Measurements from ENCODE around the gene CLDN6.

CLDN6 gene

GRCh38 chr16:2981899-2982250 lies 36.1 kb downstream of the CLDN6 start:
- Histone ChIP-seq H3K4me3 (replicated peaks; ENCODE audit: low read depth, low read length) (no peak overlapping the region), H3K27me3 (replicated peaks; ENCODE audit: control insufficient read depth, insufficient read depth, low read length) (peaks cover 1% of the 10 kb centered on the region), H3K36me3 (ENCODE audit: control insufficient read depth, insufficient read depth, low read length) (no peaks in the 10 kb centered on the region; the same call in 1 of the 2 replicates)
- TF ChIP-seq, protein P1, sequence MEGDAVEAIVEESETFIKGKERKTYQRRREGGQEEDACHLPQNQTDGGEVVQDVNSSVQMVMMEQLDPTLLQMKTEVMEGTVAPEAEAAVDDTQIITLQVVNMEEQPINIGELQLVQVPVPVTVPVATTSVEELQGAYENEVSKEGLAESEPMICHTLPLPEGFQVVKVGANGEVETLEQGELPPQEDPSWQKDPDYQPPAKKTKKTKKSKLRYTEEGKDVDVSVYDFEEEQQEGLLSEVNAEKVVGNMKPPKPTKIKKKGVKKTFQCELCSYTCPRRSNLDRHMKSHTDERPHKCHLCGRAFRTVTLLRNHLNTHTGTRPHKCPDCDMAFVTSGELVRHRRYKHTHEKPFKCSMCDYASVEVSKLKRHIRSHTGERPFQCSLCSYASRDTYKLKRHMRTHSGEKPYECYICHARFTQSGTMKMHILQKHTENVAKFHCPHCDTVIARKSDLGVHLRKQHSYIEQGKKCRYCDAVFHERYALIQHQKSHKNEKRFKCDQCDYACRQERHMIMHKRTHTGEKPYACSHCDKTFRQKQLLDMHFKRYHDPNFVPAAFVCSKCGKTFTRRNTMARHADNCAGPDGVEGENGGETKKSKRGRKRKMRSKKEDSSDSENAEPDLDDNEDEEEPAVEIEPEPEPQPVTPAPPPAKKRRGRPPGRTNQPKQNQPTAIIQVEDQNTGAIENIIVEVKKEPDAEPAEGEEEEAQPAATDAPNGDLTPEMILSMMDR (IDR thresholded peaks at IDR 0.05; ENCODE audit: insufficient read depth, low read length, poor library complexity, severe bottlenecking) = no peak
- DNase-seq (ENCODE audit: extremely low read depth, insufficient read length) = no peak

GRCh38 chr16:2981177-2981898 lies 36.6 kb downstream of the CLDN6 start:
- DNase-seq (ENCODE audit: extremely low read depth, insufficient read length) = no peak
- TF ChIP-seq, protein P1 (IDR thresholded peaks at IDR 0.05; ENCODE audit: insufficient read depth, low read length, poor library complexity, severe bottlenecking) = no peak
- Histone ChIP-seq H3K36me3 (ENCODE audit: control insufficient read depth, insufficient read depth, low read length) (peaks cover 2% of the 10 kb centered on the region; the same call in 1 of the 2 replicates), H3K4me3 (replicated peaks; ENCODE audit: low read depth, low read length) (peak overlapping the region; percentile 83), H3K27me3 (replicated peaks; ENCODE audit: control insufficient read depth, insufficient read depth, low read length) (peaks cover 1% of the 10 kb centered on the region)

- TF ChIP-seq, protein P1 (IDR thresholded peaks at IDR 0.05; ENCODE audit: insufficient read depth, low read length, poor library complexity, severe bottlenecking) = no peak
- DNase-seq (ENCODE audit: extremely low read depth, insufficient read length) = peak; percentile 94
- Histone ChIP-seq H3K36me3 (ENCODE audit: control insufficient read depth, insufficient read depth, low read length) (peaks cover 6% of the 10 kb centered on the region), H3K4me3 (replicated peaks; ENCODE audit: low read depth, low read length) (peak within 1 kb of the TSS; percentile 83), H3K27me3 (replicated peaks; ENCODE audit: control insufficient read depth, insufficient read depth, low read length) (peaks cover 1% of the 10 kb centered on the region)
Measured at GRCh38 chr16:2980227-2981176, 37.5 kb downstream of the CLDN6 start, which contains the start of gene PKMYT1. PKMYT1 (minus strand) TSS chr16:2980446; CDS start chr16:2979657, 789 bp downstream.

- H3K4me3 ChIP-seq (replicated peaks; ENCODE audit: low read depth, low read length) = peak overlapping the region; percentile 83
- TF ChIP-seq, protein P1 (IDR thresholded peaks at IDR 0.05; ENCODE audit: insufficient read depth, low read length, poor library complexity, severe bottlenecking) = no peak
- no peak for DNase-seq (ENCODE audit: extremely low read depth, insufficient read length)
- peaks cover 8% of the 10 kb centered on the region for H3K36me3 ChIP-seq (ENCODE audit: control insufficient read depth, insufficient read depth, low read length)
- H3K27me3 ChIP-seq (replicated peaks; ENCODE audit: control insufficient read depth, insufficient read depth, low read length) = no peaks in the 10 kb centered on the region; the same call in 1 of the 2 replicates
Measured at GRCh38 chr16:2979669-2980226, 38.2 kb downstream of the CLDN6 start.

DNA sequence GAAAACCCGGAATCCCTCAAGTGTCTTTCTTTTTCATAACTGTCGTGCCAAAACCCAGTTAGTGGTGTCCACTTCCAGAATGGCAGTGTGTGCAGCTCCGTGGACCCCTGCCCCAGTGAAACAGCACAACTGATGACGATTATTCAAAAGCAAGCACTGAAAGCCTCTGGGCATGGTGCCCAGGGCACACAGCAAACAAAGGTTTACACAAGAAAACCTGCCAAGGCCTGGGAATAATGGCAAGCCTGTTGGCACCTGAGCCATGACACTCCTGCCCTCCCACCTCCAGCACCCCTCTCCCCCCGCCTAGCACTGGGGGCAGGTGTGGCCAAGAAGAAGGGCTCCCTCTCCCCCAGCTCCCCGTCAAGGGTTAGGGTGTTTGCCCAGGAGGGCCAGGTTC lies 40.5 kb downstream of the CLDN6 start:
- Histone ChIP-seq H3K36me3 (ENCODE audit: control insufficient read depth, insufficient read depth, low read length) (peaks cover 14% of the 10 kb centered on the region), H3K27me3 (replicated peaks; ENCODE audit: control insufficient read depth, insufficient read depth, low read length) (no peaks in the 10 kb centered on the region), H3K4me3 (replicated peaks; ENCODE audit: low read depth, low read length) (no peak overlapping the region)
- DNase-seq (ENCODE audit: extremely low read depth, insufficient read length) = no peak
- TF ChIP-seq, protein P1 (IDR thresholded peaks at IDR 0.05; ENCODE audit: insufficient read depth, low read length, poor library complexity, severe bottlenecking) = no peak

All from GM06990 (cell line).